ENCODE data around the gene ARPC1B. TPM values are rescaled to one million over a fixed set of nuclear protein-coding genes. Genes with fewer than 3 reads are reported as not detected.
A peak's percentile ranks its signal among the peaks of the same experiment; 100 is the strongest.

The ARPC1B gene
- total and polyA plus RNA-seq, 9 of the 15 experiments (the other 6 are each of a cell fraction or from before 2014, with no cell fraction given): 6.7 to 357 (median 211) TPM

DNA sequence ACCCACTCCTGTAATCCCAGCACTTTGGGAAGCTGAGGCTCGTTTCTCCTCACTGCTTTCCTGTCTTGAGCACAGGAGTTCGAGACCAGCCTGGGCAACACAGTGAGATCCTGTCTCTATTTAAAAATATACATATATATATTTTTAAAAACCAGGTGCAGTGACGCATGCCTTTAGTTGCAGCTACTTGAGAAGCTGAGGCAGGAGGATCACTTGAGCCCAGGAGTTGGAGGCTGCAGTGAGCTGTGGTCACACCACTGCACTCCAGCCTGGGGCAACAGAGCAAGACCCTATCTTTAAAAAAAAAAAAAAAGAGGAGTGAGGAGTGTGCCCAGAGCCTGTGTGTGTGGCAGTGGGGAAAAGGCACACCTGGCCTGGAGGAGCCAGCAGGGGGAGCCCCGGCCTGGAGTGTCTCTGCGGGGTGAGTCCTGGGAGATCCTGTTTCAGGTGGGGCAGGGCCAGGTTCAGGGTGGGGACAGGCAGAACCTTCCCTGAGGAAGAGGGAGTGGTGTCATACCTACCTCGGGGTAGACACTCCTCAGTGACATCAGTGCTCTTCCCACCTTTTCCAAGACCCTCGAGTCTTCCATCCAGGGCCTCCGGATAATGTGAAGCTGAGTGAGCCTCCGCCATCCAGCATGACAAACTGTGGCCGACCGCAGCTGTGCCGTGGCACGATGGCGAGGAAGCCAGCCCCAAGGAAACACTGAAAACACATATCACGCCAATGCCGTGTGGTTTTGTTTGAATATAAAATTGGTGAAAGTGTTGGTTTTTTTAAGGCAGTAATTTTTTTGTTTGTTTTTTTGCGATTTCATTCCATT, 9.0 kb upstream of the ARPC1B start (continued):
- TF ChIP-seq ZKSCAN8 (CRISPR knock-in tag; IDR thresholded peaks at IDR 0.05) (no peak), MTF1 (CRISPR knock-in tag; IDR thresholded peaks at IDR 0.05; ENCODE audit: borderline replicate concordance) (no peak), ARID2 (IDR thresholded peaks at IDR 0.05) (peak; percentile 54; the same call in 1 of the 2 replicates), ESRRB (CRISPR knock-in tag; IDR thresholded peaks at IDR 0.05; ENCODE audit: borderline replicate concordance) (no peak), MEF2A (IDR thresholded peaks at IDR 0.05; ENCODE audit: control insufficient read depth, low read depth, low read length) (no peak), ELF2 (CRISPR knock-in tag; IDR thresholded peaks at IDR 0.05) (no peak), HNRNPK (IDR thresholded peaks at IDR 0.05; ENCODE audit: low read depth, low read length, poor library complexity, severe bottlenecking) (no peak), RBM34 (IDR thresholded peaks at IDR 0.05; ENCODE audit: borderline replicate concordance, insufficient read depth, low read length) (no peak), SOX6 (IDR thresholded peaks at IDR 0.05) (0 out of 2 replicates have a peak, but pooled peaks have one; percentile 9), CREB1 (IDR thresholded peaks at IDR 0.05) (no peak), CREB1 (CRISPR knock-in tag; IDR thresholded peaks at IDR 0.05) (no peak), ZC3H4 (CRISPR knock-in tag; IDR thresholded peaks at IDR 0.05; ENCODE audit: borderline replicate concordance) (no peak), ADNP (tag; IDR thresholded peaks at IDR 0.05) (no peak), WHSC1 (IDR thresholded peaks at IDR 0.05; ENCODE audit: low read length) (no peak), SMC3 (conservative IDR thresholded peaks at IDR 0.05; ENCODE audit: insufficient read depth, low read depth, low read length) (peak; percentile 64), ZNF121 (CRISPR knock-in tag; conservative IDR thresholded peaks at IDR 0.05) (peak; percentile 42; the same call in 1 of the 2 replicates), ZBTB17 (CRISPR knock-in tag; IDR thresholded peaks at IDR 0.05) (no peak), ZNF644 (tag; IDR thresholded peaks at IDR 0.05; ENCODE audit: low read depth) (no peak), MCM3 (IDR thresholded peaks at IDR 0.05) (no peak), CHCHD3 (CRISPR knock-in tag; IDR thresholded peaks at IDR 0.05) (no peak), CC2D1A (IDR thresholded peaks at IDR 0.05) (0 out of 2 replicates have a peak, but pooled peaks have one; percentile 37)
- TF ChIP-seq, protein P1, sequence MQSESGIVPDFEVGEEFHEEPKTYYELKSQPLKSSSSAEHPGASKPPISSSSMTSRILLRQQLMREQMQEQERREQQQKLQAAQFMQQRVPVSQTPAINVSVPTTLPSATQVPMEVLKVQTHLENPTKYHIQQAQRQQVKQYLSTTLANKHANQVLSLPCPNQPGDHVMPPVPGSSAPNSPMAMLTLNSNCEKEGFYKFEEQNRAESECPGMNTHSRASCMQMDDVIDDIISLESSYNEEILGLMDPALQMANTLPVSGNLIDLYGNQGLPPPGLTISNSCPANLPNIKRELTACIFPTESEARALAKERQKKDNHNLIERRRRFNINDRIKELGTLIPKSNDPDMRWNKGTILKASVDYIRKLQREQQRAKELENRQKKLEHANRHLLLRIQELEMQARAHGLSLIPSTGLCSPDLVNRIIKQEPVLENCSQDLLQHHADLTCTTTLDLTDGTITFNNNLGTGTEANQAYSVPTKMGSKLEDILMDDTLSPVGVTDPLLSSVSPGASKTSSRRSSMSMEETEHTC (IDR thresholded peaks at IDR 0.05): no peak
- TF ChIP-seq, protein P2, sequence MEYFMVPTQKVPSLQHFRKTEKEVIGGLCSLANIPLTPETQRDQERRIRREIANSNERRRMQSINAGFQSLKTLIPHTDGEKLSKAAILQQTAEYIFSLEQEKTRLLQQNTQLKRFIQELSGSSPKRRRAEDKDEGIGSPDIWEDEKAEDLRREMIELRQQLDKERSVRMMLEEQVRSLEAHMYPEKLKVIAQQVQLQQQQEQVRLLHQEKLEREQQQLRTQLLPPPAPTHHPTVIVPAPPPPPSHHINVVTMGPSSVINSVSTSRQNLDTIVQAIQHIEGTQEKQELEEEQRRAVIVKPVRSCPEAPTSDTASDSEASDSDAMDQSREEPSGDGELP (CRISPR knock-in tag; IDR thresholded peaks at IDR 0.05; ENCODE audit: borderline replicate concordance): peak; percentile 10; the same call in 1 of the 2 replicates
- TF ChIP-seq, protein P3, sequence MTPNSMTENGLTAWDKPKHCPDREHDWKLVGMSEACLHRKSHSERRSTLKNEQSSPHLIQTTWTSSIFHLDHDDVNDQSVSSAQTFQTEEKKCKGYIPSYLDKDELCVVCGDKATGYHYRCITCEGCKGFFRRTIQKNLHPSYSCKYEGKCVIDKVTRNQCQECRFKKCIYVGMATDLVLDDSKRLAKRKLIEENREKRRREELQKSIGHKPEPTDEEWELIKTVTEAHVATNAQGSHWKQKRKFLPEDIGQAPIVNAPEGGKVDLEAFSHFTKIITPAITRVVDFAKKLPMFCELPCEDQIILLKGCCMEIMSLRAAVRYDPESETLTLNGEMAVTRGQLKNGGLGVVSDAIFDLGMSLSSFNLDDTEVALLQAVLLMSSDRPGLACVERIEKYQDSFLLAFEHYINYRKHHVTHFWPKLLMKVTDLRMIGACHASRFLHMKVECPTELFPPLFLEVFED (CRISPR knock-in tag; conservative IDR thresholded peaks at IDR 0.05): no peak
- TF ChIP-seq, protein P4, sequence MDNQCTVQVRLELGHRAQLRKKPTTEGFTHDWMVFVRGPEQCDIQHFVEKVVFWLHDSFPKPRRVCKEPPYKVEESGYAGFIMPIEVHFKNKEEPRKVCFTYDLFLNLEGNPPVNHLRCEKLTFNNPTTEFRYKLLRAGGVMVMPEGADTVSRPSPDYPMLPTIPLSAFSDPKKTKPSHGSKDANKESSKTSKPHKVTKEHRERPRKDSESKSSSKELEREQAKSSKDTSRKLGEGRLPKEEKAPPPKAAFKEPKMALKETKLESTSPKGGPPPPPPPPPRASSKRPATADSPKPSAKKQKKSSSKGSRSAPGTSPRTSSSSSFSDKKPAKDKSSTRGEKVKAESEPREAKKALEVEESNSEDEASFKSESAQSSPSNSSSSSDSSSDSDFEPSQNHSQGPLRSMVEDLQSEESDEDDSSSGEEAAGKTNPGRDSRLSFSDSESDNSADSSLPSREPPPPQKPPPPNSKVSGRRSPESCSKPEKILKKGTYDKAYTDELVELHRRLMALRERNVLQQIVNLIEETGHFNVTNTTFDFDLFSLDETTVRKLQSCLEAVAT (IDR thresholded peaks at IDR 0.05): no peak

Measured in K562 (cell line).